ENCODE measurements around the gene ATXN10.
A peak's percentile ranks its signal among the peaks of the same experiment; 100 is the strongest.
"Not testable (repeated sequence)": the region's sequence is repeated elsewhere in the genome, so short reads cannot be mapped to it uniquely, and the experiment has no call there.

Gene ATXN10

GRCh38 chr22:45714390-45714789, 42.8 kb downstream of the ATXN10 start:
- not testable (repeated sequence) for DNase-seq

- DNase-seq = no peak
Observed at GRCh38 chr22:45717789-45718188, 46.2 kb downstream of the ATXN10 start.

- DNase-seq = no peak
Observed at GRCh38 chr22:45718391-45718790, 46.8 kb downstream of the ATXN10 start.

GRCh38 chr22:45720839-45721378, 49.3 kb downstream of the ATXN10 start:
- no peak for DNase-seq

- DNase-seq = peak; percentile 49
Observed at GRCh38 chr22:45722006-45722405, 50.4 kb downstream of the ATXN10 start.

- DNase-seq = no peak
Observed at GRCh38 chr22:45726081-45726480, 54.4 kb downstream of the ATXN10 start.

GRCh38 chr22:45731041-45731797, 59.6 kb downstream of the ATXN10 start:
- no peak for DNase-seq

- no peak for DNase-seq
Observed at GRCh38 chr22:45731798-45732495, 60.3 kb downstream of the ATXN10 start.

GRCh38 chr22:45735273-45735672, 63.6 kb downstream of the ATXN10 start:
- DNase-seq = no peak

GRCh38 chr22:45738206-45738605, 66.6 kb downstream of the ATXN10 start:
- no peak for DNase-seq

GRCh38 chr22:45740236-45740635, 68.6 kb downstream of the ATXN10 start:
- no peak for DNase-seq

GRCh38 chr22:45742866-45743450, 71.3 kb downstream of the ATXN10 start:
- DNase-seq = peak; percentile 27

GRCh38 chr22:45743687-45744086, 72.1 kb downstream of the ATXN10 start:
- no peak for DNase-seq

GRCh38 chr22:45744442-45744841, 72.8 kb downstream of the ATXN10 start:
- DNase-seq = no peak

- no peak for DNase-seq
Observed at GRCh38 chr22:45750626-45751025, 79.0 kb downstream of the ATXN10 start.

- no peak for DNase-seq
Observed at GRCh38 chr22:45752036-45752435, 80.4 kb downstream of the ATXN10 start.

GRCh38 chr22:45754822-45755221, 83.2 kb downstream of the ATXN10 start:
- DNase-seq = no peak

- no peak for DNase-seq
Observed at GRCh38 chr22:45756558-45756957, 84.9 kb downstream of the ATXN10 start.

- DNase-seq = no peak
Observed at GRCh38 chr22:45757068-45757467, 85.4 kb downstream of the ATXN10 start.

GRCh38 chr22:45757936-45758335, 86.3 kb downstream of the ATXN10 start:
- no peak for DNase-seq

- DNase-seq = no peak
Observed at GRCh38 chr22:45758603-45759002, 87.0 kb downstream of the ATXN10 start.

- no peak for DNase-seq
Observed at GRCh38 chr22:45760682-45761081, 89.0 kb downstream of the ATXN10 start.

GRCh38 chr22:45762545-45763235, 91.1 kb downstream of the ATXN10 start:
- DNase-seq = no peak
